GM12891 (cell line): Measurements from ENCODE around the gene MET.

Experiments
- PAX5 ChIP-seq: IDR thresholded peaks from 2 replicates; pipeline ENCODE4 v1.6.1; 2011; ENCODE audit warnings: low read length, moderate library complexity, mild to moderate bottlenecking; ENCODE audit not compliant: insufficient read depth, severe bottlenecking
- POLR2A ChIP-seq: IDR thresholded peaks from 2 replicates; pipeline ENCODE4 v1.6.1; 2011; ENCODE audit warnings: low read depth, low read length, control low read depth
- POLR2AphosphoS5 ChIP-seq: IDR thresholded peaks from 2 replicates; pipeline ENCODE4 v1.6.1; 2011; ENCODE audit warnings: low read depth, low read length, control low read depth
- POU2F2 ChIP-seq: IDR thresholded peaks from 2 replicates; pipeline ENCODE4 v1.6.1; 2011; ENCODE audit warnings: low read depth, mild to moderate bottlenecking, control low read depth, low read length, moderate library complexity
- TAF1 ChIP-seq: IDR thresholded peaks from 2 replicates; pipeline ENCODE4 v1.6.1; 2011; ENCODE audit warnings: low read depth, low read length, control low read depth

DNA sequence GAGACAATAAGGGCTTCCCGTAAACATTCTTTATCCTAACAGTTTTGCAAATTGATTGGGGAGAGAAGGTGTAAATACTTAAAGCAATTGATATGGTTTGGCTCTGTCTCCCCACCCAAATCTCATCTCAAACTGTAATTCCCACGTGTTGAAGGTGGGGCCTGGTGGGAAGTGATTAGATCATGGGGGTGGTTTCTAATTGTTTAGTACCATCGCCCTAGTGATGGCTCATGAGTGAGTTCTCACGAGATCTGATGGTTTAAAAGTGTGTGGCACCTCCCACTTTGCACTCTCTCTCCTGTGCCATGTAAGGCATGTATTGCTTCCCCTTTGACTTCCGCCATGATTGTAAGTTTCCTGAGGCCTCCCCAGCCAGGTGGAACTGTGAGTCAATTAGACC, 168.3 kb downstream of the MET start:
- no peak for TF ChIP-seq POLR2A
- no peak for TF ChIP-seq TAF1
- no peak for TF ChIP-seq POLR2AphosphoS5
- TF ChIP-seq PAX5 = no peak
- no peak for TF ChIP-seq POU2F2
